Measurements from ENCODE around the gene C3orf70.
"Not testable (repeated sequence)": the region's sequence is repeated elsewhere in the genome, so short reads cannot be mapped to it uniquely, and the experiment has no call there.

Gene C3orf70

DNA sequence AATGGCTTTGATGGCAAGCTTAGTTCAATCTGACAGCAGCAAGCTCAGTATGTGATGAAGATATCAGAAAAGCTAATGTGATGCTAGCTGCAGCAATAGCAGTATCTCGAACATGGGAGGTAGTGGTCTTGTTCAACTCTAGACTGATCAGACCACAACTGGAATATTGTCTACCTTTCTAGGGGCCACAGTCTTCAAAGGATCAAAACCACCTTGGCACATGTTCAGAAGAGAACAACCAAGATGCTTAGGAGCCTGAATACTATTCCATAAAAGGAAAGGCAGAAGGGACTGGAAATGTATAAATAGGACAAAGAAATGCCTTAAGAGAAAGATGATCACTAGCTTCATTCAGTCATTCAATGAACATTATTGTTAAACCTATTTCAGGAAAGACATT, 2.3 kb downstream of the C3orf70 start:
- DNase-seq, result no peak

DNA sequence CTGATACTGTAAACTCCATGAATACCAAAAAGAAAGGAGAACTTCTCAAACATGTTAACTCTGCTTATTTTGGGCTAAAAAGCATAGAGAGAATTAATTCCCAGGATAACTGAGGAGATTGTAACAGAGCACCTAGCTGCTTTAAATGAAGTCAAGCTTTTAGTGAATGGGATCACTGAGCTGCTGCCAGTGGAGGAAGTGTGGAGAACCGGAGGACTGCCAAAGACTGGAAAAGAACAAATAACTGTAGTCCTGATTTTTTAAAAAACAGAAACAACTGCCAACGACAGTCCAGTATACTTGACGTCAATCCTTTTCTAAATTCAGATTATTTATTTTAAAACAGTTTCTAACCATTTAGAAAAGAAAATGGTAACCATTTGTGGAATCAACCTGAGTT, 3.3 kb downstream of the C3orf70 start:
- DNase-seq, result no peak

GRCh38 chr3:185145511-185145910, 7.3 kb downstream of the C3orf70 start:
- DNase-seq, result no peak

GRCh38 chr3:185144784-185145183, 8.1 kb downstream of the C3orf70 start:
- DNase-seq, result no peak

GRCh38 chr3:185137821-185138220, 15.0 kb downstream of the C3orf70 start:
- no peak for DNase-seq

DNA sequence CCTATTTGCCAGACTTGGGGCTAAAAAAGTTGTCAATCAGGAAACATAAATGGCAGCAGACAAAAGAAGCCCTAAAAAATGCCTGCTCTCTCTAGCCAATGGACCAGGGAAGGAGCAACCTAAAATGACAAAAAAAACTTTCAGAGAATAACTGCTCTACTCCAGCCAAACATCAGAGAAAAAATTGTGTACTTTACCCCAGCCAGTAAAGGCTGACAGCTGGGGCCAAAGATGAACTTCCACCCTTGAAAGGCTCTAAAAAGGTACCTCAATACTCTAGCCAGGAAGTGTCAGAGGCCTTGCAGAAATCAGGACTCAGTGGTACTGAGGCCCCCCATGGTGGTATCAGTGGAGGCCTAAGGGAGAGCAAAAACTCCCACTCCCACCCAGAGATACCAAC, 18.4 kb downstream of the C3orf70 start:
- DNase-seq, result no peak

DNA sequence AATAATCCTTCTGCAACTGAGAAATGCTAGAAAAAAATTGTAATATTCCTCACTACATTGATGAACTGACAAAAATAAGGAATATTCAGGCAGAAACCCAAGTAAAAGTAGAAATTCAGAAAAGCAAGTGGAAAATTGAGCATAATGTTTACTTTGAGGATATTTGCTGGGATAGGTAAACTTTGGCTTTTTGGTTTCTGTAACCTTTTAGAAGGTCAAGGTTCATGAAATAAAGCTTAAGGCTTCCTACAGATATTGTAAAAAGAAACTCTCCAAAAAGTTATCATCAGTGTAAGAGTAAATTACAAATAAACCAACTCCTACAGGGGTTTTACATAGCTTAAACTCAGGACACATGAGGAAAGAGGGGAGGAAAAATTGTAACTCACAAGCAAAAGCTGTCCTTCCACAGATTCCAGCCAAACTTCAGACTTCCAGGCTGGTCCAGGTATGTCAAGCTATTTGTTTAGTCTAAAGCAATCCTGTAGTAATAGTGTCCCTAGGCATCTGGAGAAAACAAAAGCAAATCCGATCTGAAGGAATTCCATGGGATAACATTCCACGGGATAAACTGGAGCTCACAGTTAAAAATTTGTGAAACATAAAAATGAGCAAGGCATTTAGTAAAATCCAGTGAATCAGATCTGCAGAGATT, 21.1 kb downstream of the C3orf70 start:
- DNase-seq, result no peak

GRCh38 chr3:185129083-185129482, 23.8 kb downstream of the C3orf70 start:
- DNase-seq, result no peak

- no peak for DNase-seq
Observed at GRCh38 chr3:185126201-185126600, 26.7 kb downstream of the C3orf70 start.

DNA sequence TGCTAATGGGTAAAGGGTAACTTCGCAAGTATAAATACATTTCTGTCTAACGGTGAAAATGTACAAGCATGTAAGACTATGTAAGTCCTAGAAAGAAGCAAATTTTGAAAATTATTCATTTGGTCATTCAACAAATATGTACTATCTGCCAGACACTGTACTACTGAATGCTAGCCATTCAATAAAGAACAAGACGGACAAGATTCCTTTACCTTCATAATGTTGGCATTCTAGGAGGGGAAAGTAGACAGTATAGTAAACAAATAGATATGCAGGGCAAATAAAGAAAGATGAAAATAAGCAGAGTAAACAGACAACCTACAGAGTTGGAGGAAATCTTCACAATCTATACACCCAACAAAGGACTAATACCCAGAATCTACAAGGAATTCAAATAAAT, 32.7 kb downstream of the C3orf70 start:
- no peak for DNase-seq

DNA sequence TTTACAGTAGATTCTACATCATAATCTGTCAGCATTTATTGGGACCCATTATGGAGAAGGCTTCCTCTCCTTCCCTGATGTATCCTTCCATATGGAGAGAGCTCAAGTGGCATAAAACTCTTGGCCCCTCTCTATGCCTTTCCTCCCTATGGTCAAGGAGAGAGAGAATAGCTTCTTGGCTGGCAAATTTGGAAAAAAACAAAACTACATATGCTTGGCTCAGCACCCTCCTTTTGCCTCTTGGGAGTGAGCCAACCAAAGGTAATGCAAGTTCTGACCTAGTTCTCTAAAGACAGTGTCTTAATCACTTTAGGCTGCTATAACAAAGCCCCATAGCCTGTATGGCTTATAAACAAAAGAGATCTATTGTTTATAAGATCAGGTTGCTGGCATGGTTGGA, 37.5 kb downstream of the C3orf70 start:
- no peak for DNase-seq

GRCh38 chr3:185114756-185115155, 38.1 kb downstream of the C3orf70 start:
- no peak for DNase-seq

DNA sequence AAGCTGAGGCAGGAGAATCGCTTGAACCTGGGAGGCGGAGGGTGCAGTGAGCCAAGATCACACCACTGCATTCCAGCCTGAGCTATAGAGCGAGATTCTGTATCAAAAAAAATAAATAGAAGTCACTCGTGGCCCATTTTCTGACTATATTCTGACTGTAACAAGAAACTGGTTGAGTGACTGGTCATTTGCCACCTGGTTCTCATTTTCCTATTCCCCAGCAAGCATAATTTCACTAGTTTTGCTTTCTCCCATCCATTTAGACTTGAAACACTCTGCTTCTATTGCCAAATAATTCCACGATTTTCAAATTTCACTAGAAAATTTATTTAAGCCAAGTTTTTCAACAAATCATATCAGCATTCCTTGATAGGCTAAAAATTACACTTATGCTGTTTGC, 40.7 kb downstream of the C3orf70 start:
- no peak for DNase-seq

DNA sequence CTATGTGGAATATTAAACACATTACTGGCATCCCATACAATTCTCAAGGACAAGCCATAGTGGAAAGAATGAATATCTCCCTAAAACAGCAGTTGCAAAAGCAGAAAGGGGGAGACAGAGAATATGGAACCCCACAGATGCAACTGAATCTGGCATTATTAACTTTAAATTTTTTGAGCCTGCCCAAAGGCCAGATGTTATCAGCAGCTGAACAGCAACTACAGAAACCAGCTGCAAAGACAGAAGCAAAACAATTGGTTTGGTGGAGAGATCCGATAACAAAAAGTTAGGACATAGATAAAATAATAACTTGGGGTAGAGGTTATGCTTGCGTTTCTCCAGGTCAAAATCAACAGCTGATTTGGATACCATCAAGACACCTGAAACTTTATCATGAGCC, 43.8 kb downstream of the C3orf70 start:
- DNase-seq, result not testable (repeated sequence)

DNA sequence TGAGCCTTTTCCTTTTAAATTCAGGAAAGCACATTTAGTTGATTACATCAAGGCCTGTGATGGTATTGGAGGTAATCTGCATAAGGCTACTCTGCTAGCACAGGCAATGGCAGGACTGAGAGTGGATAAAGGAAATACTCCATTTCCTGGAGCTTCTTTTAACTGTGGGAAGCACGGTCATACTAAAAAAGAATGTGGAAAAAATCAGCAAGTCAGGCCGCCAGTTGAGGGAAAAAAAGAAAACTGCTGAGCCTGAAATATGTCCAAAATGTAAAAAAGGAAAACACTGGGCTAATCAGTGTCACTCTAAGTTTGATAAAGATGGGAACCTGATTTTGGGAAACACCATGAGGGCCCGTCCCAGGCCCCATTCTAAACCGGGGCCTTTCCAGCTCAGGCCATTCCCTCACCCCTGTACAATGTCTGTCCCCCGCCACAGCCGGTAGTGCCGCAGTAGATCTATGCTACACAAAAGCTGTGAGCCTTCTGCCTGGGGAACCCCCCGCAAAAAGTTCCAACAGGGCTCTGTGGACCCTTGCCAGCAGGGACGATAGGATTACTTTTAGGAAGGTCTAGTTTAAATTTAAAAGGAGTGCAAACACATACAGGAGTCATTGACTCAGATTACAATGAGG, 46.5 kb downstream of the C3orf70 start:
- DNase-seq, result not testable (repeated sequence)

- DNase-seq, result no peak
Observed at GRCh38 chr3:185103359-185104127, 49.3 kb downstream of the C3orf70 start.

GRCh38 chr3:185094697-185095096, 58.2 kb downstream of the C3orf70 start:
- DNase-seq, result no peak

GRCh38 chr3:185093116-185093515, 59.7 kb downstream of the C3orf70 start:
- no peak for DNase-seq

DNA sequence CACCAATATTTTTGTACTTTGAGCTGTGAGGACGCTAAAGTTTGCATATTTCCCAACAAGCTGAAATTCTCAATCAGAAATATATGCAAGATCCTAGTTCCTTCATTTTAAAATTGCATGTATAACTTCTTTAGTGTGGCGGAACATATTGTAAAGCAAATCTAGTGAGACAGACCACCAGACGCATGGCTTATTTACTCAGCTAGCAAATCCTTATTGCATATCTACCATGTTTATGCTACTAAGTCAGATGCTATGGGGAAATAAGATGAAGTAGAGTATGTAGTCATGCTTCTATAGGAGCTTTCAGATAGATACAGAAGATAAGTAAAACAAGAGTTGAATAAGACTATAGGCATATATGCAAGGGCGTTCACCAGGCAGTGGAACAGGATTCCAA, 62.0 kb downstream of the C3orf70 start:
- no peak for DNase-seq

DNA sequence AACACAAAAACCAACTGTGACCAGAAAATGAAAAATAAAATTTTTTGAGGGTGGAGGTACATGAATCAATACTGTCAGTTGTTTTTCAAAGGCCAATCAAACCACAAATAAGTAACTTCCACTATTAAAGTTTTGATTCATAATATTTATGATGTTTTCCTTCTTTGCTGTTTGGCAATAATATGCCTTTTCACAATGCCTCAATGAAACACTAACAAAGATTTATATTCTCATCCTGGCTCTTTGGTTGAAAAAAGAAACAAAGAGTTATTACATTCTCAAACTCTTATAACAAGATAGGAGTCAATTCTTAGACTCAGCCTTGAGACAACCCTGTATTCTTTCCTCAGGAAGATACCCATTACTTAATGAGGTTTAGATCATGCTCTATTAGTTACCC, 63.1 kb downstream of the C3orf70 start:
- DNase-seq, result no peak

- DNase-seq, result no peak
Observed at GRCh38 chr3:185089343-185089742, 63.5 kb downstream of the C3orf70 start.

DNA sequence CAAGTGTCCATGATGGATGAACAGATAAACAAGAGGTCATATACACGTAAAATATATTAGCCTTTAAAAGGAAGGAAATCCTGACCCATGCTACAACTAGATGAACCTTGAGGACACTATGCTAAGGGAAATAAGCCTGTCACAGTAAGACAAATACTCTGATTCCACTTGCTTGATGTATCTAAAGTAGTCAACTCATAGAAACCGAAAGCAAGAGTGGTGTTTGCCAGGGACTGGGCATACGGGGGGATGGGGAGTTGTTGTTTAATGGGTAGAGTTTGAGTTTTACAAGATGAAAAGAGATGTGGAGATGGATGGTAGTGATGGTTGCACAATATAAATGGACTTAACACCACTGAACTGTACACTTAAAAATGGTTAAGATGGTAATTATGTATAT, 65.4 kb downstream of the C3orf70 start:
- no peak for DNase-seq

DNA sequence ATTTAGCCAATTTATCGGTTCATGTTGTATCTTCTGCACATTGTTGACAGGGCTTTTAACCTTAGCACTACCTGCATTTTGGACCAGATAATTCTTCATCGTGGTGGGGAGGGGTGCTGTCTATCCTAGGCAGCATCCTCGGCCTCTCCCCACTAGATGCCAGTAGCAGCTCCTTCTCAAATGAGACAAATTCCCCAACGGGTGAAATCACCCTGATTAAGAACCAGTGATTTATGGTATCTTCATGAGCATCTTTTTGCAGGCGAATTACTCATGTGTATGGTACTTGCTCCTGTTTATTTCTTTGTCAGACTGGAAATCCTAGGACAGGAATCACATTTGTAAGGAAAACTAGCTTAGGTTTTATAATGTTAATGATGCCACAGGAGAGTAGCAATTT, 68.0 kb downstream of the C3orf70 start:
- no peak for DNase-seq

- DNase-seq, result no peak
Observed at GRCh38 chr3:185084402-185084801, 68.5 kb downstream of the C3orf70 start.
